Measurements from ENCODE around the gene SPON1. TPM values are rescaled to one million over a fixed set of nuclear protein-coding genes. Genes with fewer than 3 reads are reported as not detected.
A peak's percentile ranks its signal among the peaks of the same experiment; 100 is the strongest.
"Not testable (repeated sequence)": the region's sequence is repeated elsewhere in the genome, so short reads cannot be mapped to it uniquely, and the experiment has no call there.

Gene SPON1
- total RNA-seq, 1 donor from 2014 or later = under 0.01 TPM

- DNase-seq (ENCODE audit: low read depth in 2 of 2) = peak in 1 of 2 donors; percentile 53
Observed at GRCh38 chr11:14081581-14082231, 119.2 kb downstream of the SPON1 start.

GRCh38 chr11:14082338-14082737 lies 119.8 kb downstream of the SPON1 start:
- DNase-seq (ENCODE audit: low read depth in 2 of 2) = no peak

GRCh38 chr11:14088861-14089260 lies 126.3 kb downstream of the SPON1 start:
- not testable (repeated sequence) for DNase-seq (ENCODE audit: low read depth in 2 of 2)

- DNase-seq (ENCODE audit: low read depth in 2 of 2) = peak in 1 of 2 donors; percentile 31
Observed at GRCh38 chr11:14089690-14090462, 127.4 kb downstream of the SPON1 start.

GRCh38 chr11:14090631-14091030 lies 128.1 kb downstream of the SPON1 start:
- not testable (repeated sequence) for DNase-seq (ENCODE audit: low read depth in 2 of 2)

- DNase-seq (ENCODE audit: low read depth in 2 of 2) = no peak
Observed at GRCh38 chr11:14093065-14093464, 130.5 kb downstream of the SPON1 start.

- no peak for DNase-seq (ENCODE audit: low read depth in 2 of 2)
Observed at GRCh38 chr11:14094481-14095037, 132.0 kb downstream of the SPON1 start.

GRCh38 chr11:14095882-14096281 lies 133.4 kb downstream of the SPON1 start:
- peak in 1 of 2 donors; percentile 70 for DNase-seq (ENCODE audit: low read depth in 2 of 2)

GRCh38 chr11:14096606-14097005 lies 134.1 kb downstream of the SPON1 start:
- no peak for DNase-seq (ENCODE audit: low read depth in 2 of 2)

GRCh38 chr11:14101388-14101787 lies 138.9 kb downstream of the SPON1 start:
- DNase-seq (ENCODE audit: low read depth in 2 of 2) = no peak

GRCh38 chr11:14102766-14103165 lies 140.2 kb downstream of the SPON1 start:
- DNase-seq (ENCODE audit: low read depth in 2 of 2) = no peak

GRCh38 chr11:14105446-14105845 lies 142.9 kb downstream of the SPON1 start:
- DNase-seq (ENCODE audit: low read depth in 2 of 2) = no peak

GRCh38 chr11:14106303-14107049 lies 144.0 kb downstream of the SPON1 start:
- no peak for DNase-seq (ENCODE audit: low read depth in 2 of 2)

- no peak for DNase-seq (ENCODE audit: low read depth in 2 of 2)
Observed at GRCh38 chr11:14107050-14107430, 144.5 kb downstream of the SPON1 start.

GRCh38 chr11:14109742-14110141 lies 147.2 kb downstream of the SPON1 start:
- DNase-seq (ENCODE audit: low read depth in 2 of 2) = peak in 1 of 2 donors; percentile 60

GRCh38 chr11:14110629-14111028 lies 148.1 kb downstream of the SPON1 start:
- DNase-seq (ENCODE audit: low read depth in 2 of 2) = peak in 1 of 2 donors; percentile 63

GRCh38 chr11:14111496-14111895 lies 149.0 kb downstream of the SPON1 start:
- DNase-seq (ENCODE audit: low read depth in 2 of 2) = no peak

- DNase-seq (ENCODE audit: low read depth in 2 of 2) = no peak
Observed at GRCh38 chr11:14112721-14113120, 150.2 kb downstream of the SPON1 start.

GRCh38 chr11:14114269-14114668 lies 151.7 kb downstream of the SPON1 start:
- peak in 1 of 2 donors; percentile 77 for DNase-seq (ENCODE audit: low read depth in 2 of 2)

GRCh38 chr11:14114786-14115185 lies 152.3 kb downstream of the SPON1 start:
- peak in 1 of 2 donors; percentile 23 for DNase-seq (ENCODE audit: low read depth in 2 of 2)

- DNase-seq (ENCODE audit: low read depth in 2 of 2) = no peak
Observed at GRCh38 chr11:14117632-14118031, 155.1 kb downstream of the SPON1 start.

- no peak for DNase-seq (ENCODE audit: low read depth in 2 of 2)
Observed at GRCh38 chr11:14118072-14118471, 155.5 kb downstream of the SPON1 start.

All from lung microvascular endothelial cell (primary cell).